HG03135 (cell line): ENCODE data around the gene PTPN2.
"Not testable (repeated sequence)": the region's sequence is repeated elsewhere in the genome, so short reads cannot be mapped to it uniquely, and the experiment has no call there.

ENCODE experiments used
- ATAC-seq: cut with Tn5 transposase; IDR thresholded peaks from one replicate; pipeline ENCODE4 v1.9.1; 2021; ENCODE audit warnings: mild to moderate bottlenecking, moderate library complexity; ENCODE audit not compliant: unreplicated experiment

PTPN2 gene

DNA sequence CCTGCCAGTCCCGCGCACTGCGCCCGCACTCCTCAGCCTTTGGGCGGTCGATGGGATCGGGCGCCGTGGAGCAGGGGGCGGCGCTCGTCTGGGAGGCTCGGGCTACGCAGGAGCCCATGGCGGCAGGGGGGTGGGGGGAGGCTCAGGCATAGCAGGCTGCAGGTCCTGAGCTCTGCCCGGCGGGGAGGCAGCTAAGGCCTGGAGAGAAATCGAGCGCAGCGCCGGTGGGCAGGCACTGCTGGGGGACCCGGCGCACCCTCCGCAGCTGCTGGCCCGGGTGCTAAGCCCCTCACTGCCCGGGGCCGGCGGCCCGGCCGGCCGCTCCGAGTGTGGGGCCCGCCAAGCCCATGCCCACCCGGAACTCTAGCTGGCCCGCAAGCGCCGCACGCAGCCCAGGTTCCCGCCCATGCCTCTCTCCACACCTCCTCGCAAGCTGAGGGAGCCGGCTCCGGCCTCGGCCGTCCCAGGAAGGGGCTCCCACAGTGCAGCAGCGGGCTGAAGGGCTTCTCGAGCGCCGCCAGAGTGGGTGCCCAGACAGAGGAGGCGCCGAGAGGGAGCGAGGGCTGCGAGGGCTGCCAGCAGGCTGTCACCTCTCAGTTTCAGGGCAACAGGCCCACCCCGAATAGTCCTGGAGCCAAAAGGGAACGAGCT, 107.1 kb downstream of the PTPN2 start:
- no peak for ATAC-seq

GRCh38 chr18:12776415-12776814, 107.6 kb downstream of the PTPN2 start:
- not testable (repeated sequence) for ATAC-seq

- no peak for ATAC-seq
These were observed 109.1 kb downstream of the PTPN2 start for GRCh38 chr18:12774982-12775381.

DNA sequence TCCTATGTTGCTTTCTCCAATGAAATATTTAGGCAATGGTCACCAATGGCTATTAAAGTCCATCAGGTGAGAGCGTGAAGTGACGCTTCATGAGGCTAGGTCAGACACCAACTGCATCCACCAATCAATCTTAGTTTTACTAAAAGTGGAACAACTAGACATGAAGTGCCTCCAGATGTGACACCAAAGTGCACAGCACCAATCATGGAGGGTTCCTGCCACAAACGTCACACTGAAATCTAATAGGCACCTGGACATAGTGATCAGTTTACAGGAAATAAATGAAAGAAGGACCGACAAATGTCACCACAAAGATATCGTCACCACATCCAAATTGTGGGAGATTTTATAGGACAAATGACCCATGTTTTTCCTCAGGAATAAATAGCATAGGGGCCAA, 110.7 kb downstream of the PTPN2 start:
- no peak for ATAC-seq

- no peak for ATAC-seq
These were observed 111.9 kb downstream of the PTPN2 start for GRCh38 chr18:12772111-12772510.

DNA sequence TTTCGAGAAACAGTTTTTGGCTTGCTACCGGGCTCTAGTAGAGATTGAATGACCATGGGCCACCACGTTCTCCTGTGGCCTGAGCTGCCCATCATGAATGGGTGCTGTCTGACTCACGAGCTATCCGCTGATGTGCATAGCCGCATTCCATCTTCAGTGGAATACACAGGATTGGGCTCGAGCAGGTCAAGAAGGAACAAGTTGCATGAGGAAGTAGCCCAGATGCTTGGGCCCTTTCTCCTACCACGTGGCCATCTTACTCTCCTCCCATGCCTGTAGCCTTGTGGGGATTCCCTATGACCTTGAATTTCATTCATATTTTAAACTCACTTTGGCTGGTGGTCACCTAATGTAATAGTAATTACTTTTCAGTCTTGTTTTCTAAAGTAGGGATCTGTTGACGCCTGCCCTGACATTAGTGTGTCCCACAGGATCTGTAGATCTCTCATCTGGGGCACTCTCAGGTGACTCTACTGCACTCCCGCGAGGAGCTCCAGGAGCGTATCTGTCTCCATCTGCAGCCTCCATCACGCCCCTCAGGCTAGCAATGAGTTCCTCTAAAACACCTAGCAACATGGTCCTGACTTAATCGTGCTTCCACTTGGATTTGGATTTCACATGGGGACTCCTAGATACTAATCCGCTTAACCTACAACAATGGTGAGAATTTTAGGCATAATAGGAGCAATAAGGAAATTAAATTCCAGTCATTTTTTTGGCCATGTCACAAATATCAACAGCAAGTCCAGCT, 113.4 kb downstream of the PTPN2 start:
- no peak for ATAC-seq

- ATAC-seq = no peak
These were observed 114.2 kb downstream of the PTPN2 start for GRCh38 chr18:12769644-12770440.

DNA sequence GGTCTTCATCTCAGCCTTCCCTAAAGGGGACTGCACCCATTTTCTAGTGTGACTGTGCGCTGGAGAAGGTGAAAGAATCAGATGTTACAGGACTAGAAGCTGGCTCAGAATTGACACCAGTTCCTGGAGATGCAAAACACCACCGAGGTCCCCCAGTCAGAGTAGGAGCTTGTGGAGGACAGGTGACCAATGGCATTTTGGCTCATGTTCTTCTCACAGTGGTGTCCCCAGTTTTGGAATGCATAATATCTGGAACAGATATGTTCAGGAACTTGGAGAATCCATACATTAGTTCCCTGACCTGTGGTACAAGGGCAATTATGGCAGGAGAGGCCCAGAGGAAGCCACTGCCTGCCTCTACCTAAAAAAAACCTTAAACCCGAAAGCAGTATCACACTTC, 114.9 kb downstream of the PTPN2 start:
- ATAC-seq = no peak

DNA sequence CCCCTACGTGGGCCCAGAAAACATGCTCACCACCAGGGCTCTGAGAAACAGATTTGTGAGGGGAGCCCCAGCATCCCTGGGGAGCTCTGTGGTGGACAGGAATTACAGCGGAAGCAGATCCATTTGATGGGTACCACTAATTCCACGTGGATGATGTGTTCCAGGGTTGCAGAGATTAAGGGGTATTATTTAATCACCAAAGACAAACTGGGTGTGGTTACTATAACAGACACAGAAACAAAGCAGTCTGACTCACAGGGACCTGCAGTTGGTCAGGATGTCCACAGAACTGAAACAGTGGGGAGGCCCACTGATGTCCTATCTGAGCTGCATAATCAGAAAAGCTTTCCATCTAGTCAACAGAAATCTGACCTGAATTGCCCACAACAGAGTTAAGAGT, 115.4 kb downstream of the PTPN2 start:
- no peak for ATAC-seq

DNA sequence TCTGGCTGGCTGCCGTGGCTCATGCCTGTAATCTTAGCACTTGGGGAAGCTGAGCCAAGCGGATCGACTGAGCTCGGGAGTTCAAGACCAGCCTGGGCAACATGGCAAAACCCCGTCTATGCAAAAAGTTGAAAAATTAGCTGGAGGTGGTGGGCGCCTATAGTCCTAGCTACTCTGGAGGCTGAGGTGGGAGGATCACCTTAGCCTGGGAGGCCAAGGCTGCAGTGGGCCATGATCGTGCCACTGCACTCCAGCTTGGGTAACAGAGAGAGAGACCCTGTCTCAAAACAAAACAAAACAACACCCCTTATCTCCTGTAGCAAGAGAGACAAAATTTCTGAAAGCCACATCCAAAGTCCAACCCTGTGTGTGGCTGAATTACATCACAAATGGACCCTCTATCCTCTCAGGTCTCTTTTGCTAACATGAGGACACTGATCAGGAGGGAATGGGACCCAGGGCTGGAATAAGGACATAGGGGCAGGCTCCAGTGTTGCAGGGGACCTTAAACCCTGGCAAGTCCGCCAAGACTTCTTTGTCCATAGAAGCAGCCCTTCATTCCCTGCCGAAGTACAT, 116.4 kb downstream of the PTPN2 start:
- ATAC-seq = no peak

GRCh38 chr18:12766986-12767433, 117.0 kb downstream of the PTPN2 start:
- ATAC-seq = no peak

GRCh38 chr18:12765586-12765985, 118.5 kb downstream of the PTPN2 start:
- ATAC-seq = no peak

GRCh38 chr18:12765126-12765525, 118.9 kb downstream of the PTPN2 start:
- ATAC-seq = no peak

DNA sequence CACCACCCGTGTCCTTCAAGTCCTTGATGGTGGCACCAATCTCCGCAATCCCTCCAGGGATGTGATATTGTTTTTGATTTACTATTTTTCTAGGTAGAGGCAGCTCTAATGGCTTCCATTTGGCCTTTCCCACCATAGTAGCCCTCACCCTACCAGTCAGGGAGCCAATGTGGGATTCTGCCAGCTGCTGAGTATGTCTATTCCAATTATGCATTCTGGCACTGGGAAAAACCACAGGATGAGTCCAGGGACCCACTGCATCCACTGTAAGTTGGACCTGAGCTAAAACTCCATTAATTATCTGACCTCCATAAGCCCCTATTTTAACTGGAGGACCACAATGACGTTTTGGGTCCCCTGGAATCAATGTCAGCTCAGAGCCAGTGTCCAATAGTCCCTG, 125.5 kb downstream of the PTPN2 start:
- ATAC-seq = not testable (repeated sequence)

DNA sequence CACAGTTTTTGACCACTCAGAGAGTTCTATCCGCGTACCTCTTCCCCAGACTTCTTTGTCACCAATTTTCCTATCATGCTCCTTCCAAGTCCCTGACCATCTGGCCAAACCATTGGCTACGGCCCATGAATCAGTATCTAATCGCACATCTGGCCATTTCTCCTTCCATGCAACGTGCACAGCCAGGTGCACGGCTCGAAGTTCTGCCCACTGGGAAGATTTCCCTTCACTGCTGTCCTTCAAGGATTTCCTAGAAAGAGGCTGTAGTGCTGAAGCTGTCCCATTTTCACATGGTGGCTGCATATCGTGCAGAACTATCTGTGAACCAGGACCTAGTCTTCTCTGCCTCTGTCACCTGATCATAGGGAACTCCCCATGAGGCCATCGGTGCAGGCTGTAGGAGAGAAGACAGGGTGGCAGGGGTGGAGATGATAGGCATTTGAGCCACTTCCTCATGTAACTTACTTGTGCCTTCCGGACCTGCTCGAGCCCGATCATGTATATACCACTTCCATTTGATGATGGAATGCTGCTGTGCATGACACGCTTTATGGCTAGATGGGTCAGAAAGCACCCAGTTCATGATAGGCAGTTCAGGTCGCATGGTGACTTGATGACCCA, 127.3 kb downstream of the PTPN2 start:
- not testable (repeated sequence) for ATAC-seq

- not testable (repeated sequence) for ATAC-seq
These were observed 128.4 kb downstream of the PTPN2 start for GRCh38 chr18:12755606-12756005.

- ATAC-seq = no peak
These were observed 129.5 kb downstream of the PTPN2 start for GRCh38 chr18:12754511-12754910.

DNA sequence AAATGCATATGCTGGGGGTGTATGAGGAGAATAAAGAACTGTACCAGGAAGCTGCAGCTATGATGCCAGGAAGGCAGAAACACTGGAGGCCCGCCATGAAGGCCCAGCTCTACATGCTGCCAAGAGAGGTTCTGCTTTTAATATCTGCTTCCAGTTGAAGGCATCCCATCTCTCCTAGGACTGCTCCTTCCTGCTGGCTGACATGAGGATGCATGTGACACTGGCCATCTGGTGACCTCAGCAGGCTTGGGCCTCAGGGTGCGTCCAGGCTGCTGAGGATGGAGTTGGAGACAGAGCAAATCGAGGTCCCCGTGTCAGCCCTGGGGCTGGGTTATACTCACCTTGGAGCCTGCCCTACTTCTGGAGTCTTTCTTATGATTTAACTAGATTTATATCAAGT, 132.1 kb downstream of the PTPN2 start:
- no peak for ATAC-seq

GRCh38 chr18:12751503-12751884, 132.5 kb downstream of the PTPN2 start:
- no peak for ATAC-seq

DNA sequence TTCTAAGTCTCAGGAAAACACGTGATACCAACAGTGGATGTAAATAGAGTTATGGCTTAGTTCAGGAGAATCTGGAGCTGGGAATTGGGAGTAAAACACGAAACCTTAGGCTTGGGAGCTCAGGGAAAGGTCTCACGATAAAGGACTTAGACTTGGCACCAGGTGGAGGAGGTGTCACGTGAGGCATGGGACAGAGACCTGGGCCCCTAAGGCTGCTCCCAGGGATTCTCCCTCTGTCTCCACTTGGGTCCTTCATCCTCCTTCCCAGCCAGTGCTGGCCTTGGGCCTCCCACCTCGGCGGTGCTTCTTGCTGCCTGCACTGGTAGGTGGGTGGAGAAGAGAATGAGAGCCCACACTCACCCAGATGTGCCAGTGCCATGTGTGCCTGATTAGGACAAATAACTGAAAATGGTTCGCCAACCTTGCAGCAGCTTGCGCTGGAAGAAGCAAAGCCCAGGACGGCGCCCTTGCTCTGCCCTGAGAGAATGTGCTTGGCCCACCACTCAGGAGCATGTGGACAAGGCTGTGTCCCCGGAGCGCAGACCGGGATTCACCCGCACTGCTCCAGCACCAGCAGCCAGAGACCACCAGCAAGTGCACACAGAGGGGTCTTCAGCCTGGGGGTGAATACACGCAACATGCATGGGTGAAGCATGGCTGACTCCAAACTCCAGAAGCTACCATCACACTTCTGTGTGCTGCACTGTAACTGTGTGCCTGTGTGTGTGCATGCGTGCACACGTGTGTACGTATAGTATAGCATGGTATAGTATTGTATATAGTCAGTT, 133.1 kb downstream of the PTPN2 start:
- ATAC-seq = no peak
